GM23338 (cell line): Measurements from ENCODE around the gene FLNC. TPM values are rescaled to one million over a fixed set of nuclear protein-coding genes. Genes with fewer than 3 reads are reported as not detected.

ENCODE experiments used
- ATAC-seq: fragments of 200-7000 bp; cut with Tn5 transposase; 3 replicates; pipeline ENCODE4 v1.9.1; 2020
- DNase-seq: peaks from one replicate; pipeline ENCODE4 v3.0.0-alpha.2; 2015; ENCODE audit warnings: low spot score
- H2AFZ ChIP-seq: fragments of 200-600 bp; sonication (generic); 2 replicates; pipeline ENCODE4 v1.8.0; 2016; ENCODE audit warnings: antibody characterized with exemption, mild to moderate bottlenecking, moderate library complexity
- H3F3A ChIP-seq: fragments of 200-600 bp; sonication (generic); replicated peaks from 2 replicates; pipeline ENCODE4 v1.8.0; 2017; ENCODE audit warnings: antibody characterized with exemption, mixed run types, low read depth
- H3K27ac ChIP-seq: fragments of 200-600 bp; sonication (generic); 2 replicates; pipeline ENCODE4 v1.6.1; 2016; ENCODE audit warnings: low read depth
- H3K27me3 ChIP-seq: fragments of 200-600 bp; sonication (generic); 2 replicates; pipeline ENCODE4 v1.8.0; 2016; ENCODE audit warnings: mild to moderate bottlenecking, mixed run types, moderate library complexity; ENCODE audit not compliant: insufficient read depth
- H3K36me3 ChIP-seq: fragments of 200-600 bp; sonication (generic); 2 replicates; pipeline ENCODE4 v1.8.0; 2016; ENCODE audit warnings: mild to moderate bottlenecking; ENCODE audit not compliant: insufficient read depth
- H3K4me1 ChIP-seq: fragments of 200-600 bp; sonication (generic); 2 replicates; pipeline ENCODE4 v1.8.0; 2016; ENCODE audit warnings: mild to moderate bottlenecking, moderate library complexity; ENCODE audit not compliant: insufficient read depth
- H3K4me2 ChIP-seq: fragments of 200-600 bp; sonication (generic); 2 replicates; pipeline ENCODE4 v1.7.1; 2017; ENCODE audit warnings: mixed run types
- H3K4me3 ChIP-seq: fragments of 200-600 bp; sonication (generic); 2 replicates; pipeline ENCODE4 v1.6.1; 2016; ENCODE audit warnings: mixed run types
- H3K79me2 ChIP-seq: fragments of 200-600 bp; sonication (generic); replicated peaks from 2 replicates; pipeline ENCODE4 v1.8.0; 2017; ENCODE audit warnings: mild to moderate bottlenecking; ENCODE audit not compliant: insufficient read depth
- H3K9me2 ChIP-seq: fragments of 200-600 bp; sonication (generic); 2 replicates; pipeline ENCODE4 v1.8.0; 2017; ENCODE audit not compliant: insufficient read depth
- H4K20me1 ChIP-seq: fragments of 200-600 bp; sonication (generic); replicated peaks from 2 replicates; pipeline ENCODE4 v1.8.0; 2017; ENCODE audit warnings: mild to moderate bottlenecking; ENCODE audit not compliant: insufficient read depth
- H3K27ac Mint-ChIP-seq: 2 replicates; pipeline ENCODE4 v1.8.0; 2020; ENCODE audit warnings: inconsistent platforms, mild to moderate bottlenecking, moderate library complexity, mixed read lengths
- H3K27me3 Mint-ChIP-seq: 3 replicates; pipeline ENCODE4 v1.8.0; 2022; ENCODE audit warnings: low read depth, mild to moderate bottlenecking, moderate library complexity, mixed read lengths, inconsistent platforms; ENCODE audit not compliant: insufficient read depth, poor library complexity
- H3K36me3 Mint-ChIP-seq: 3 replicates; pipeline ENCODE4 v1.8.0; 2021; ENCODE audit warnings: low read depth, mild to moderate bottlenecking, inconsistent platforms, moderate library complexity, mixed read lengths
- H3K4me1 Mint-ChIP-seq: 3 replicates; pipeline ENCODE4 v1.8.0; 2020; ENCODE audit warnings: mild to moderate bottlenecking, inconsistent platforms, mixed read lengths
- H3K4me3 Mint-ChIP-seq: 3 replicates; pipeline ENCODE4 v1.8.0; 2021; ENCODE audit warnings: moderate library complexity, mild to moderate bottlenecking, inconsistent platforms, mixed read lengths
- H3K9me3 Mint-ChIP-seq: 3 replicates; pipeline ENCODE4 v1.8.0; 2020; ENCODE audit warnings: moderate library complexity, mild to moderate bottlenecking, inconsistent platforms, mixed read lengths
- CREB1 ChIP-seq: fragments of 250-450 bp; sonication (Bioruptor Pico); IDR thresholded peaks from 2 replicates; pipeline ENCODE4 v1.5.0; 2020; ENCODE audit warnings: low read depth, mild to moderate bottlenecking, moderate library complexity
- CTCF ChIP-seq, 2 experiments: fragments of 200-600 bp in 1 of 2; sonication (generic) in 1 of 2; conservative IDR thresholded peaks; 2 replicates each; pipeline versions ENCODE4 v1.5.1 to v1.6.1; 2016 to 2017; ENCODE audit warnings: antibody characterized with exemption in 2 of 2, low read depth in 2 of 2, mild to moderate bottlenecking in 2 of 2, moderate library complexity in 1 of 2
- ETS1 ChIP-seq: IDR thresholded peaks from 2 replicates; pipeline ENCODE4 v1.6.1; 2016; ENCODE audit warnings: antibody characterized with exemption
- EZH2phosphoT487 ChIP-seq: fragments of 200-600 bp; sonication (generic); IDR thresholded peaks from one replicate; pipeline ENCODE4 v1.8.1; 2018; ENCODE audit warnings: antibody characterized with exemption; ENCODE audit not compliant: unreplicated experiment
- JUNB ChIP-seq: IDR thresholded peaks from one replicate; pipeline ENCODE4 v1.6.1; 2016; ENCODE audit warnings: antibody characterized with exemption; ENCODE audit not compliant: unreplicated experiment
- NANOG ChIP-seq: IDR thresholded peaks from 2 replicates; pipeline ENCODE4 v1.6.1; 2016; ENCODE audit warnings: antibody characterized with exemption, borderline replicate concordance
- POLR2AphosphoS5 ChIP-seq: IDR thresholded peaks from 2 replicates; pipeline ENCODE4 v1.6.1; 2016; ENCODE audit warnings: antibody characterized with exemption, low read depth
- ZNF114 ChIP-seq: fragments of 250-450 bp; sonication (Bioruptor Pico); IDR thresholded peaks from 2 replicates; pipeline ENCODE4 v1.5.0; 2020; ENCODE audit warnings: mild to moderate bottlenecking, moderate library complexity
- polyA plus RNA-seq: library from polyadenylated mRNA; unstranded; fragments of >200 nt; fragmentation: Nextera tagmentation; extraction: Ambion mirVana; gene quantifications from 2 replicates; pipeline ENCODE4 v1.2.1, GENCODE V29; 2016
- total RNA-seq: library from RNA; depleted of rRNA; stranded (reverse); fragments of >200 nt; shearing (Covaris generic); gene quantifications from 2 replicates; pipeline ENCODE4 v1.2.3, GENCODE V29; 2014
- TF ChIP-seq, protein P1 (sequence below): fragments of 250-450 bp; sonication (Bioruptor Pico); IDR thresholded peaks from 2 replicates; pipeline ENCODE4 v1.5.0; 2020; ENCODE audit warnings: mild to moderate bottlenecking, moderate library complexity

The FLNC gene
- total and polyA plus RNA-seq, 2 experiments from 2014 or later, result 0.65 to 11.8 TPM

GRCh38 chr7:128842674-128843641 lies 12.8 kb downstream of the FLNC start:
- Mint-ChIP-seq H3K9me3 (no peaks in the 10 kb centered on the region; the same call in 2 of the 3 replicates), H3K4me1 (peaks cover 6% of the 10 kb centered on the region), H3K27ac (no peak overlapping the region)

GRCh38 chr7:128843938-128844621 lies 13.9 kb downstream of the FLNC start:
- no peaks in the 10 kb centered on the region for H3K9me2 ChIP-seq
- no peaks in the 10 kb centered on the region for H3K36me3 ChIP-seq
- ATAC-seq (no peak), DNase-seq (no peak)
- H3K4me1 ChIP-seq, result peaks cover 3% of the 10 kb centered on the region; the same call in 1 of the 2 replicates
- no peaks in the 10 kb centered on the region for H3F3A ChIP-seq
- H3K4me1 Mint-ChIP-seq, result peaks cover 6% of the 10 kb centered on the region
- H3K79me2 ChIP-seq, result no peaks in the 10 kb centered on the region
- H3K4me3 Mint-ChIP-seq, result no peak overlapping the region
- no peak overlapping the region for H3K27ac ChIP-seq
- no peak overlapping the region for H2AFZ ChIP-seq
- H4K20me1 ChIP-seq, result no peaks in the 10 kb centered on the region
- H3K4me3 ChIP-seq, result no peak overlapping the region
- H3K27ac Mint-ChIP-seq, result no peak overlapping the region
- H3K27me3 Mint-ChIP-seq, result peaks cover 12% of the 10 kb centered on the region
- no peak overlapping the region for H3K4me2 ChIP-seq
- no peaks in the 10 kb centered on the region; the same call in 2 of the 3 replicates for H3K9me3 Mint-ChIP-seq
- no peaks in the 10 kb centered on the region; the same call in 2 of the 3 replicates for H3K36me3 Mint-ChIP-seq
- H3K27me3 ChIP-seq, result no peaks in the 10 kb centered on the region
- TF ChIP-seq JUNB (no peak), ETS1 (no peak), POLR2AphosphoS5 (no peak), NANOG (no peak), EZH2phosphoT487 (no peak), ZNF114 (CRISPR knock-in tag) (no peak), CTCF (conservative IDR thresholded peaks at IDR 0.05; ENCODE audit: low read depth in 2 of 2) (no peak)
- TF ChIP-seq, protein P1, sequence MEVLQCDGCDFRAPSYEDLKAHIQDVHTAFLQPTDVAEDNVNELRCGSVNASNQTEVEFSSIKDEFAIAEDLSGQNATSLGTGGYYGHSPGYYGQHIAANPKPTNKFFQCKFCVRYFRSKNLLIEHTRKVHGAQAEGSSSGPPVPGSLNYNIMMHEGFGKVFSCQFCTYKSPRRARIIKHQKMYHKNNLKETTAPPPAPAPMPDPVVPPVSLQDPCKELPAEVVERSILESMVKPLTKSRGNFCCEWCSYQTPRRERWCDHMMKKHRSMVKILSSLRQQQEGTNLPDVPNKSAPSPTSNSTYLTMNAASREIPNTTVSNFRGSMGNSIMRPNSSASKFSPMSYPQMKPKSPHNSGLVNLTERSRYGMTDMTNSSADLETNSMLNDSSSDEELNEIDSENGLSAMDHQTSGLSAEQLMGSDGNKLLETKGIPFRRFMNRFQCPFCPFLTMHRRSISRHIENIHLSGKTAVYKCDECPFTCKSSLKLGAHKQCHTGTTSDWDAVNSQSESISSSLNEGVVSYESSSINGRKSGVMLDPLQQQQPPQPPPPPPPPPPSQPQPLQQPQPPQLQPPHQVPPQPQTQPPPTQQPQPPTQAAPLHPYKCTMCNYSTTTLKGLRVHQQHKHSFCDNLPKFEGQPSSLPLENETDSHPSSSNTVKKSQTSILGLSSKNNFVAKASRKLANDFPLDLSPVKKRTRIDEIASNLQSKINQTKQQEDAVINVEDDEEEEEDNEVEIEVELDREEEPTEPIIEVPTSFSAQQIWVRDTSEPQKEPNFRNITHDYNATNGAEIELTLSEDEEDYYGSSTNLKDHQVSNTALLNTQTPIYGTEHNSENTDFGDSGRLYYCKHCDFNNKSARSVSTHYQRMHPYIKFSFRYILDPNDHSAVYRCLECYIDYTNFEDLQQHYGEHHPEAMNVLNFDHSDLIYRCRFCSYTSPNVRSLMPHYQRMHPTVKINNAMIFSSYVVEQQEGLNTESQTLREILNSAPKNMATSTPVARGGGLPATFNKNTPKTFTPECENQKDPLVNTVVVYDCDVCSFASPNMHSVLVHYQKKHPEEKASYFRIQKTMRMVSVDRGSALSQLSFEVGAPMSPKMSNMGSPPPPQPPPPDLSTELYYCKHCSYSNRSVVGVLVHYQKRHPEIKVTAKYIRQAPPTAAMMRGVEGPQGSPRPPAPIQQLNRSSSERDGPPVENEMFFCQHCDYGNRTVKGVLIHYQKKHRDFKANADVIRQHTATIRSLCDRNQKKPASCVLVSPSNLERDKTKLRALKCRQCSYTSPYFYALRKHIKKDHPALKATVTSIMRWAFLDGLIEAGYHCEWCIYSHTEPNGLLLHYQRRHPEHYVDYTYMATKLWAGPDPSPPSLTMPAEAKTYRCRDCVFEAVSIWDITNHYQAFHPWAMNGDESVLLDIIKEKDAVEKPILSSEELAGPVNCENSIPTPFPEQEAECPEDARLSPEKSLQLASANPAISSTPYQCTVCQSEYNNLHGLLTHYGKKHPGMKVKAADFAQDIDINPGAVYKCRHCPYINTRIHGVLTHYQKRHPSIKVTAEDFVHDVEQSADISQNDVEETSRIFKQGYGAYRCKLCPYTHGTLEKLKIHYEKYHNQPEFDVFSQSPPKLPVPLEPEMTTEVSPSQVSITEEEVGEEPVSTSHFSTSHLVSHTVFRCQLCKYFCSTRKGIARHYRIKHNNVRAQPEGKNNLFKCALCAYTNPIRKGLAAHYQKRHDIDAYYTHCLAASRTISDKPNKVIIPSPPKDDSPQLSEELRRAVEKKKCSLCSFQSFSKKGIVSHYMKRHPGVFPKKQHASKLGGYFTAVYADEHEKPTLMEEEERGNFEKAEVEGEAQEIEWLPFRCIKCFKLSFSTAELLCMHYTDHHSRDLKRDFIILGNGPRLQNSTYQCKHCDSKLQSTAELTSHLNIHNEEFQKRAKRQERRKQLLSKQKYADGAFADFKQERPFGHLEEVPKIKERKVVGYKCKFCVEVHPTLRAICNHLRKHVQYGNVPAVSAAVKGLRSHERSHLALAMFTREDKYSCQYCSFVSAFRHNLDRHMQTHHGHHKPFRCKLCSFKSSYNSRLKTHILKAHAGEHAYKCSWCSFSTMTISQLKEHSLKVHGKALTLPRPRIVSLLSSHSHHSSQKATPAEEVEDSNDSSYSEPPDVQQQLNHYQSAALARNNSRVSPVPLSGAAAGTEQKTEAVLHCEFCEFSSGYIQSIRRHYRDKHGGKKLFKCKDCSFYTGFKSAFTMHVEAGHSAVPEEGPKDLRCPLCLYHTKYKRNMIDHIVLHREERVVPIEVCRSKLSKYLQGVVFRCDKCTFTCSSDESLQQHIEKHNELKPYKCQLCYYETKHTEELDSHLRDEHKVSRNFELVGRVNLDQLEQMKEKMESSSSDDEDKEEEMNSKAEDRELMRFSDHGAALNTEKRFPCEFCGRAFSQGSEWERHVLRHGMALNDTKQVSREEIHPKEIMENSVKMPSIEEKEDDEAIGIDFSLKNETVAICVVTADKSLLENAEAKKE (CRISPR knock-in tag), result no peak

More at GRCh38 chr7:128842674-128843641, 12.8 kb downstream of the FLNC start:
- Histone ChIP-seq H3K36me3 (no peaks in the 10 kb centered on the region), H3K4me2 (no peak overlapping the region), H3K9me2 (no peaks in the 10 kb centered on the region), H4K20me1 (no peaks in the 10 kb centered on the region), H3F3A (no peaks in the 10 kb centered on the region), H2AFZ (no peak overlapping the region), H3K4me3 (no peak overlapping the region), H3K4me1 (peaks cover 3% of the 10 kb centered on the region; the same call in 1 of the 2 replicates), H3K79me2 (no peaks in the 10 kb centered on the region), H3K27ac (no peak overlapping the region), H3K27me3 (no peaks in the 10 kb centered on the region)
- TF ChIP-seq CREB1 (CRISPR knock-in tag), result no peak
- ATAC-seq (no peak), DNase-seq (no peak)
- H3K36me3 Mint-ChIP-seq, result no peaks in the 10 kb centered on the region; the same call in 2 of the 3 replicates
- H3K27me3 Mint-ChIP-seq, result peaks cover 9% of the 10 kb centered on the region
- H3K4me3 Mint-ChIP-seq, result no peak overlapping the region
